Measurements from ENCODE around the gene BPGM. TPM values are rescaled to one million over a fixed set of nuclear protein-coding genes. Genes with fewer than 3 reads are reported as not detected.

The BPGM gene
- total and polyA plus RNA-seq, 9 of the 15 experiments (the other 6 are each of a cell fraction or from before 2014, with no cell fraction given), result 14.1 to 46.1 (median 21.2) TPM

DNA sequence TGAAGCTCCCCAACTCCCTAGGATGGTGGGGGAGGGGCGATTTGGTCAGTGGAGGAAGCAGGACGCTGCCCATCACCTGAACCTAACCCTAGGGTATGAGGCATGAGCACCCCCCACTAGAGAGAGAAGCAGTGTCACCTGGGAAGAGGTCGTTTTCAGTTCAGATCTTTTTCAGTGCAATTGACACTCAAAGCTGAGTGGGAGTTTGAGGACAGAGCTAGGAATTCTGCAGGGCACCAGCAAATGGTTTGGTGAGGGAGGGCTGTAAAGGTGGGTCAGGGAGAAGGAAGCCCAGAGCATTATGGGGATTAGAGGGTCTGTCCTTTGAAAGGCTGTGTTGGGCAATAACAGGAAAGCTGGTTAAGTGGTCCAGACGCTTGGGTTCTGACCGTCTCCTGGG lies 10.9 kb downstream of the BPGM start:
- Histone ChIP-seq H3K4me3 (no peak overlapping the region), H3K9me3 (replicated peaks; ENCODE audit: control insufficient read depth, insufficient read depth, low read depth, low read length) (no peaks in the 10 kb centered on the region), H3K9me1 (ENCODE audit: control insufficient read depth, insufficient read depth, low read length) (peaks cover 4% of the 10 kb centered on the region), H4K20me1 (replicated peaks; ENCODE audit: control insufficient read depth, insufficient read depth, low read length) (peaks cover 9% of the 10 kb centered on the region), H2AFZ (ENCODE audit: low read depth, low read length) (no peak overlapping the region), H3K79me2 (ENCODE audit: control insufficient read depth, insufficient read depth, low read length) (peaks cover 11% of the 10 kb centered on the region; the same call in 1 of the 3 replicates), H3K27me3 (ENCODE audit: control insufficient read depth in 2 of 2, insufficient read depth in 2 of 2, low read length in 2 of 2) (no peaks in the 10 kb centered on the region), H3K36me3 (ENCODE audit: control insufficient read depth, insufficient read depth, low read length) (peaks cover 8% of the 10 kb centered on the region), H3K4me1 (replicated peaks in 1 of 2; ENCODE audit: control insufficient read depth in 2 of 2, insufficient read depth in 2 of 2, low read length in 2 of 2) (peaks cover 3 to 45% of the 10 kb centered on the region in 2 experiments; a peak in 3 of 5 replicates), H3K27ac (ENCODE audit: extremely low read depth, low read depth, low read length) (no peak overlapping the region), H3K4me2 (ENCODE audit: insufficient read depth, low read length) (no peak overlapping the region), H3K9ac (ENCODE audit: insufficient read depth in 1 of 2, low read depth in 2 of 2, low read length in 2 of 2) (no peak overlapping the region; a peak in 1 of 4 replicates)
- ATAC-seq (no peak), FAIRE-seq (no peak), DNase-seq (ENCODE audit: extremely low read depth in 1 of 4, low spot score in 3 of 4) (no peak)
- intact Hi-C loops (cut with micrococcal nuclease) (no loop called here), in situ Hi-C loops (cut with MboI) (loop anchor here (25.0 kb wide), 1 partner anchor 1305 kb away; no protein-coding TSS in a partner anchor)
- CTCF ChIA-PET (ENCODE audit: low intra/inter-chr PET ratio), result no interaction called here
- no TSS peak for BruUV-seq (replicated peaks)
- TF ChIP-seq CREB1 (IDR thresholded peaks at IDR 0.05), result no peak
- TF ChIP-seq CREB1 (CRISPR knock-in tag; IDR thresholded peaks at IDR 0.05), result no peak
- no peak for TF ChIP-seq GTF2A2 (tag; IDR thresholded peaks at IDR 0.05)
- TF ChIP-seq MYC (IDR thresholded peaks at IDR 0.05; ENCODE audit: low read depth, low read length), result no peak
- TF ChIP-seq MYC (CRISPR knock-in tag; IDR thresholded peaks at IDR 0.05; ENCODE audit: borderline replicate concordance, low read depth), result no peak
- TF ChIP-seq KDM1A (IDR thresholded peaks at IDR 0.05), result no peak
- no peak for TF ChIP-seq ZNF668 (CRISPR knock-in tag; IDR thresholded peaks at IDR 0.05)
- TF ChIP-seq JUND (IDR thresholded peaks at IDR 0.05; ENCODE audit: borderline replicate concordance, low read depth, low read length), result no peak
- no peak for TF ChIP-seq JUND (tag; IDR thresholded peaks at IDR 0.05; ENCODE audit: borderline replicate concordance, low read depth, low read length)
- TF ChIP-seq, protein P1, sequence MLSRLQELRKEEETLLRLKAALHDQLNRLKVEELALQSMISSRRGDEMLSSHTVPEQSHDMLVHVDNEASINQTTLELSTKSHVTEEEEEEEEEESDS (CRISPR knock-in tag; IDR thresholded peaks at IDR 0.05), result no peak
- TF ChIP-seq PCBP1 (IDR thresholded peaks at IDR 0.05; ENCODE audit: low read depth, low read length, poor library complexity, severe bottlenecking), result no peak
- no peak for TF ChIP-seq SREBF2 (CRISPR knock-in tag; IDR thresholded peaks at IDR 0.05)
- POLR2A ChIA-PET, result interaction anchor here (1.0 to 3.4 kb wide), 5 partner anchors 11 to 657 kb away, joined by 3 to 57 read pairs (median 9); partner anchors contain the start of gene BPGM
- WGBS (ENCODE audit: insufficient coverage, low coverage, missing lambda C conversion rate), result 34% methylated on average over 5 of the region's 5 CpGs

Data from K562 (cell line).